Astrocyte (in vitro differentiated cells and primary cell): ENCODE results near the gene NUP107. TPM values are rescaled to one million over a fixed set of nuclear protein-coding genes. Genes with fewer than 3 reads are reported as not detected.

ENCODE experiments used
- DNase-seq: peaks from one replicate; pipeline ENCODE4 v3.0.0-alpha.2; 2010; ENCODE audit warnings: low read depth
- FAIRE-seq: peaks from 2 replicates; lab custom pipeline; 2011; peaks lifted over from hg19 to GRCh38; lab: Jason Lieb, UNC
- H2AFZ ChIP-seq: 2 replicates; pipeline ENCODE4 v1.6.0; 2012; ENCODE audit warnings: low read depth, low read length, inconsistent platforms
- H3K27ac ChIP-seq: 2 replicates; pipeline ENCODE4 v1.5.1; 2011; ENCODE audit warnings: low read depth, low read length, inconsistent platforms
- H3K27me3 ChIP-seq: 2 replicates; pipeline ENCODE4 v1.6.0; 2011; ENCODE audit warnings: low read length, inconsistent platforms; ENCODE audit not compliant: insufficient read depth
- H3K36me3 ChIP-seq: 2 replicates; pipeline ENCODE4 v1.5.1; 2011; ENCODE audit warnings: low read length, inconsistent platforms; ENCODE audit not compliant: insufficient read depth
- H3K4me1 ChIP-seq: 2 replicates; pipeline ENCODE4 v1.5.1; 2011; ENCODE audit warnings: low read length, inconsistent platforms; ENCODE audit not compliant: insufficient read depth
- H3K4me2 ChIP-seq: 2 replicates; pipeline ENCODE4 v1.6.0; 2012; ENCODE audit warnings: low read length, inconsistent platforms
- H3K4me3 ChIP-seq: 2 replicates; pipeline ENCODE4 v1.5.1; 2011; ENCODE audit warnings: low read depth, mild to moderate bottlenecking, low read length, inconsistent platforms; ENCODE audit not compliant: insufficient read depth
- H3K79me2 ChIP-seq: 2 replicates; pipeline ENCODE4 v1.6.0; 2012; ENCODE audit warnings: mild to moderate bottlenecking, low read length, inconsistent platforms; ENCODE audit not compliant: insufficient read depth
- H3K9ac ChIP-seq: 2 replicates; pipeline ENCODE4 v1.6.0; 2012; ENCODE audit warnings: mild to moderate bottlenecking, low read length, inconsistent platforms
- H3K9me3 ChIP-seq: 2 replicates; pipeline ENCODE4 v1.5.1; 2012; ENCODE audit warnings: low read depth, mild to moderate bottlenecking, low read length, inconsistent platforms; ENCODE audit not compliant: insufficient read depth
- H4K20me1 ChIP-seq: 2 replicates; pipeline ENCODE4 v1.6.0; 2012; ENCODE audit warnings: low read length, inconsistent platforms; ENCODE audit not compliant: insufficient read depth
- H3K27ac Mint-ChIP-seq: one replicate; pipeline ENCODE4 v1.8.0; 2021; ENCODE audit warnings: mild to moderate bottlenecking, mixed read lengths; ENCODE audit not compliant: unreplicated experiment
- H3K27me3 Mint-ChIP-seq: one replicate; pipeline ENCODE4 v1.8.0; 2021; ENCODE audit warnings: low read depth, mixed read lengths; ENCODE audit not compliant: unreplicated experiment
- H3K36me3 Mint-ChIP-seq: one replicate; pipeline ENCODE4 v1.8.0; 2021; ENCODE audit warnings: low read depth, mixed read lengths; ENCODE audit not compliant: unreplicated experiment
- H3K4me1 Mint-ChIP-seq: one replicate; pipeline ENCODE4 v1.8.0; 2021; ENCODE audit warnings: low read depth, mixed read lengths; ENCODE audit not compliant: unreplicated experiment
- H3K4me3 Mint-ChIP-seq: one replicate; pipeline ENCODE4 v1.8.0; 2021; ENCODE audit warnings: mild to moderate bottlenecking, moderate library complexity, mixed read lengths; ENCODE audit not compliant: unreplicated experiment
- H3K9me3 Mint-ChIP-seq: one replicate; pipeline ENCODE4 v1.8.0; 2021; ENCODE audit warnings: mild to moderate bottlenecking, mixed read lengths; ENCODE audit not compliant: unreplicated experiment
- EZH2 ChIP-seq: IDR thresholded peaks from 2 replicates; pipeline ENCODE4 v1.6.1; 2012; ENCODE audit warnings: mild to moderate bottlenecking, low read length, inconsistent platforms; ENCODE audit not compliant: insufficient read depth
- total RNA-seq: library from RNA; stranded (reverse); gene quantifications from 2 replicates; pipeline ENCODE4 v1.2.1, GENCODE V29; 2021
- TF ChIP-seq, protein P1 (sequence below): IDR thresholded peaks from 2 replicates; pipeline ENCODE4 v1.5.1; 2011; ENCODE audit warnings: low read depth, mild to moderate bottlenecking, inconsistent platforms, low read length, moderate library complexity; ENCODE audit not compliant: insufficient read depth

The NUP107 gene
- total RNA-seq, 1 donor from 2014 or later, result 42.8 TPM

DNA sequence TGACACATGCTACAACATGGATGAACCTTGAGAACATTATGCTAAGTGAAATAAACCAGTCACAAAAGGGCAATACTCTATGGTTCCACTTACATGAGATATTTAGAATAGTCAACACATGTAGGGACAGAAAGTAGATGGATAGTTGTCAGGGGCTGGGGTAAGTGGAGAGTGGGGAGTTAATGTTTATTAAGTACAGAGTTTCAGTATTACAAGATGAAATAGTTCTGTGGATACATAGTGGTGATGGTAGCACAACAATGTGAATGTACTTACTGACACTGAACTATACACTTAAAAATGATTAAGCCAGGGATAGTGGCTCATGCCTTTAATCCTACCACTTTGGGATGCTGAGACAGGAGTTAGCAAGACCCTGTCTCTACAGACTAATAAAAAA lies 8.7 kb downstream of the NUP107 start:
- Mint-ChIP-seq H3K27ac (no peak overlapping the region), H3K9me3 (no peaks in the 10 kb centered on the region), H3K4me3 (no peak overlapping the region), H3K36me3 (peaks cover 17% of the 10 kb centered on the region), H3K4me1 (no peaks in the 10 kb centered on the region), H3K27me3 (no peaks in the 10 kb centered on the region)
- Histone ChIP-seq H3K4me3 (no peak overlapping the region), H3K4me2 (no peak overlapping the region), H3K4me1 (no peaks in the 10 kb centered on the region), H3K36me3 (peaks cover 35% of the 10 kb centered on the region), H3K27ac (no peak overlapping the region), H4K20me1 (no peaks in the 10 kb centered on the region), H3K9me3 (no peaks in the 10 kb centered on the region), H3K9ac (no peak overlapping the region), H2AFZ (no peak overlapping the region), H3K27me3 (no peaks in the 10 kb centered on the region), H3K79me2 (no peaks in the 10 kb centered on the region)
- DNase-seq (no peak), FAIRE-seq (no peak)
- TF ChIP-seq EZH2, result no peak
- TF ChIP-seq, protein P1, sequence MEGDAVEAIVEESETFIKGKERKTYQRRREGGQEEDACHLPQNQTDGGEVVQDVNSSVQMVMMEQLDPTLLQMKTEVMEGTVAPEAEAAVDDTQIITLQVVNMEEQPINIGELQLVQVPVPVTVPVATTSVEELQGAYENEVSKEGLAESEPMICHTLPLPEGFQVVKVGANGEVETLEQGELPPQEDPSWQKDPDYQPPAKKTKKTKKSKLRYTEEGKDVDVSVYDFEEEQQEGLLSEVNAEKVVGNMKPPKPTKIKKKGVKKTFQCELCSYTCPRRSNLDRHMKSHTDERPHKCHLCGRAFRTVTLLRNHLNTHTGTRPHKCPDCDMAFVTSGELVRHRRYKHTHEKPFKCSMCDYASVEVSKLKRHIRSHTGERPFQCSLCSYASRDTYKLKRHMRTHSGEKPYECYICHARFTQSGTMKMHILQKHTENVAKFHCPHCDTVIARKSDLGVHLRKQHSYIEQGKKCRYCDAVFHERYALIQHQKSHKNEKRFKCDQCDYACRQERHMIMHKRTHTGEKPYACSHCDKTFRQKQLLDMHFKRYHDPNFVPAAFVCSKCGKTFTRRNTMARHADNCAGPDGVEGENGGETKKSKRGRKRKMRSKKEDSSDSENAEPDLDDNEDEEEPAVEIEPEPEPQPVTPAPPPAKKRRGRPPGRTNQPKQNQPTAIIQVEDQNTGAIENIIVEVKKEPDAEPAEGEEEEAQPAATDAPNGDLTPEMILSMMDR, result no peak

DNA sequence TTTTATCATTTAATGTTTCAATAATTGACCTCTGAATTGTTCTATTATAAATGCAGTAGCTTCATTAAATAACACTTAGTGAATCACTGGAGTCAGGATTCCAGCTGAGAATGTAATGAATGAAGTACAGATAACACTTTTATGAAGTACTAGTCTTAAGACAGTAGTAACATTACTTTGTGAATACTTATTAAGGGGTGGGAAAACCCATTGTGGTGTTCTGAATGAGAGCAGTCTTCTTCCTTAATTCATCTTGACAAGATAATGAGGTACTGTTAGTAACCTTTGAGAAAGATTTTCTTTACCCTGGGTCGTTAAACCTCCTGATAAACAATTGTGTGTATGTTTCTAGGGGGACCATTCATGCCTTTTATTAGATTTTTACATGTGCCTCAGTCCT lies 12.7 kb downstream of the NUP107 start:
- no peak for FAIRE-seq

DNA sequence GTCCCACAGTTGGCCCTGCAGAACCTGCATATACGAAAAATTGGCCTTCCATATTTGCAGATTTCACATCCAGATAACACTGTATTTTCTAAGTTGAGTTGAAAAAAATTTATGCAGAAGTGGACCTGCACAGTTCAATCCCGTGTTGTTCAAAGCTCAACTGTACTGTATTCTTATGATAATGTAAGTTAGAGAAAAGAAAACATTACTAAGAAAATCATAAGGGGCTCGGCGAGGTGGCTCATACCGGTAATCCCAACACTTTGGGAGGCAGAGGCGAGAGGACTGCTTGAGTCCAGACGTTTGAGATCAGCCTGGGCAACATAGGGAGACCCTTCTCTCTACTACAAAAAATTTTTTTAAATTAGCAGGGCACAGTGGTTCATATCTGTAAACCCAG lies 41.0 kb downstream of the NUP107 start:
- H3K27me3 Mint-ChIP-seq, result no peaks in the 10 kb centered on the region
- no peaks in the 10 kb centered on the region for H3K9me3 Mint-ChIP-seq
- H2AFZ ChIP-seq, result no peak overlapping the region
- FAIRE-seq (no peak), DNase-seq (no peak)
- no peaks in the 10 kb centered on the region for H3K27me3 ChIP-seq
- H3K9me3 ChIP-seq, result no peaks in the 10 kb centered on the region
- no peak overlapping the region for H3K4me2 ChIP-seq
- H3K4me1 Mint-ChIP-seq, result no peaks in the 10 kb centered on the region
- no peak overlapping the region for H3K27ac Mint-ChIP-seq
- TF ChIP-seq EZH2, result no peak
- TF ChIP-seq, protein P1, result no peak
- no peak overlapping the region for H3K4me3 ChIP-seq
- H3K27ac ChIP-seq, result no peak overlapping the region
- H3K36me3 ChIP-seq, result peaks cover 19% of the 10 kb centered on the region
- no peak overlapping the region for H3K9ac ChIP-seq
- no peaks in the 10 kb centered on the region for H3K36me3 Mint-ChIP-seq
- no peak overlapping the region for H3K4me3 Mint-ChIP-seq
- H4K20me1 ChIP-seq, result no peaks in the 10 kb centered on the region
- H3K4me1 ChIP-seq, result no peaks in the 10 kb centered on the region
- H3K79me2 ChIP-seq, result no peaks in the 10 kb centered on the region

More for the DNA sequence above, 12.7 kb downstream of the NUP107 start:
- DNase-seq, result no peak
- H3K79me2 ChIP-seq, result no peaks in the 10 kb centered on the region
- Mint-ChIP-seq H3K27me3 (no peaks in the 10 kb centered on the region), H3K27ac (no peak overlapping the region), H3K36me3 (peaks cover 14% of the 10 kb centered on the region), H3K4me3 (no peak overlapping the region), H3K9me3 (no peaks in the 10 kb centered on the region), H3K4me1 (no peaks in the 10 kb centered on the region)
- peaks cover 26% of the 10 kb centered on the region for H3K36me3 ChIP-seq
- H2AFZ ChIP-seq, result no peak overlapping the region
- no peaks in the 10 kb centered on the region for H3K27me3 ChIP-seq
- no peak overlapping the region for H3K4me3 ChIP-seq
- no peaks in the 10 kb centered on the region for H4K20me1 ChIP-seq
- TF ChIP-seq EZH2, result no peak
- TF ChIP-seq, protein P1, result no peak
- no peaks in the 10 kb centered on the region for H3K4me1 ChIP-seq
- H3K9ac ChIP-seq, result no peak overlapping the region
- no peak overlapping the region for H3K27ac ChIP-seq
- H3K4me2 ChIP-seq, result no peak overlapping the region
- H3K9me3 ChIP-seq, result no peaks in the 10 kb centered on the region
